WTC11 (cell line): ENCODE data around the gene HES5. TPM values are rescaled to one million over a fixed set of nuclear protein-coding genes. Genes with fewer than 3 reads are reported as not detected.

Experiments used
- ATAC-seq: fragments of 200-7000 bp; cut with Tn5 transposase; 2 replicates; pipeline ENCODE4 v1.10.0; 2021; ENCODE audit warnings: mild to moderate bottlenecking, moderate library complexity
- CTCF ChIA-PET: fragments of 300-600 bp; sonication (Branson Sonifier 250); formaldehyde crosslinking; loops from one replicate; lab custom pipeline; 2021; ENCODE audit warnings: antibody characterized with exemption; lab: Charles Lee
- POLR2A ChIA-PET: fragments of 350-600 bp; sonication (Branson Sonifier 250); formaldehyde crosslinking; loops from one replicate; lab custom pipeline; 2021; ENCODE audit warnings: antibody characterized with exemption; lab: Charles Lee
- DNase-seq: peaks from one replicate; pipeline ENCODE4 v3.0.0; 2021; ENCODE audit warnings: low spot score
- H3K27ac Mint-ChIP-seq: 2 replicates; pipeline ENCODE4 v1.8.0; 2021; ENCODE audit warnings: mixed read lengths
- H3K27me3 Mint-ChIP-seq: 2 replicates; pipeline ENCODE4 v1.8.0; 2021; ENCODE audit warnings: low read depth, mild to moderate bottlenecking, moderate library complexity, mixed read lengths
- H3K36me3 Mint-ChIP-seq: 2 replicates; pipeline ENCODE4 v1.8.0; 2021; ENCODE audit warnings: mixed read lengths
- H3K4me1 Mint-ChIP-seq: 2 replicates; pipeline ENCODE4 v1.8.0; 2022; ENCODE audit warnings: mixed read lengths
- H3K4me3 Mint-ChIP-seq: 2 replicates; pipeline ENCODE4 v1.8.0; 2021; ENCODE audit warnings: mild to moderate bottlenecking, moderate library complexity, mixed read lengths
- H3K9me3 Mint-ChIP-seq: 2 replicates; pipeline ENCODE4 v1.8.0; 2021; ENCODE audit warnings: mixed read lengths
- CBFB ChIP-seq: sonication (generic); formaldehyde crosslinking; IDR thresholded peaks from 2 replicates; pipeline ENCODE4 v1.8.1; 2022; ENCODE audit warnings: mild to moderate bottlenecking, low read depth, missing genetic modification reagents
- ELF4 ChIP-seq: sonication (generic); formaldehyde crosslinking; IDR thresholded peaks from 2 replicates; pipeline ENCODE4 v1.8.1; 2022; ENCODE audit warnings: low read depth, mild to moderate bottlenecking, moderate library complexity, missing genetic modification reagents
- ETV6 ChIP-seq: sonication (generic); formaldehyde crosslinking; IDR thresholded peaks from 2 replicates; pipeline ENCODE4 v1.8.1; 2022; ENCODE audit warnings: mild to moderate bottlenecking, missing genetic modification reagents
- FOXP1 ChIP-seq: sonication (generic); formaldehyde crosslinking; IDR thresholded peaks from 2 replicates; pipeline ENCODE4 v1.8.0; 2022; ENCODE audit warnings: missing genetic modification reagents, mild to moderate bottlenecking, moderate library complexity, borderline replicate concordance
- KAT7 ChIP-seq: sonication (generic); formaldehyde crosslinking; IDR thresholded peaks from 2 replicates; pipeline ENCODE4 v1.8.1; 2023; ENCODE audit warnings: missing genetic modification reagents, mild to moderate bottlenecking, borderline replicate concordance
- NFATC4 ChIP-seq: fragments of 250-450 bp; sonication (Bioruptor Pico); IDR thresholded peaks from 2 replicates; pipeline ENCODE4 v1.9.0; 2021; ENCODE audit warnings: mild to moderate bottlenecking
- NR3C1 ChIP-seq: sonication (generic); formaldehyde crosslinking; conservative IDR thresholded peaks from 2 replicates; pipeline ENCODE4 v1.8.1; 2023; ENCODE audit warnings: low read depth, mild to moderate bottlenecking, missing genetic modification reagents
- OVOL2 ChIP-seq: fragments of 250-450 bp; sonication (Bioruptor Pico); IDR thresholded peaks from 2 replicates; pipeline ENCODE4 v1.9.0; 2021; ENCODE audit warnings: mild to moderate bottlenecking, borderline replicate concordance
- SOX15 ChIP-seq: fragments of 250-450 bp; sonication (Bioruptor Pico); IDR thresholded peaks from 2 replicates; pipeline ENCODE4 v1.9.0; 2021; ENCODE audit warnings: mild to moderate bottlenecking
- ZNF219 ChIP-seq: sonication (generic); formaldehyde crosslinking; IDR thresholded peaks from 2 replicates; pipeline ENCODE4 v1.8.0; 2023; ENCODE audit warnings: missing genetic modification reagents, mild to moderate bottlenecking, borderline replicate concordance
- total RNA-seq: library from RNA; stranded (reverse); gene quantifications from 3 replicates; pipeline ENCODE4 v1.2.3, GENCODE V29; 2021
- TF ChIP-seq, protein P1 (sequence below): sonication (generic); formaldehyde crosslinking; IDR thresholded peaks from 2 replicates; pipeline ENCODE4 v1.8.0; 2022; ENCODE audit warnings: mild to moderate bottlenecking, missing genetic modification reagents
- TF ChIP-seq, protein P2 (sequence below): sonication (generic); formaldehyde crosslinking; IDR thresholded peaks from 2 replicates; pipeline ENCODE4 v1.8.1; 2023; ENCODE audit warnings: mild to moderate bottlenecking, missing genetic modification reagents
- TF ChIP-seq, protein P3 (sequence below): sonication (generic); formaldehyde crosslinking; IDR thresholded peaks from 2 replicates; pipeline ENCODE4 v1.8.1; 2023; ENCODE audit warnings: mild to moderate bottlenecking, missing genetic modification reagents, moderate library complexity
- TF ChIP-seq, protein P4 (sequence below): sonication (generic); formaldehyde crosslinking; IDR thresholded peaks from 2 replicates; pipeline ENCODE4 v1.8.1; 2022; ENCODE audit warnings: mild to moderate bottlenecking, moderate library complexity, missing genetic modification reagents
- TF ChIP-seq, protein P5 (sequence below): sonication (generic); formaldehyde crosslinking; IDR thresholded peaks from 2 replicates; pipeline ENCODE4 v1.8.1; 2022; ENCODE audit warnings: low read depth, mild to moderate bottlenecking, moderate library complexity, missing genetic modification reagents, borderline replicate concordance
- TF ChIP-seq, protein P6 (sequence below): sonication (generic); formaldehyde crosslinking; IDR thresholded peaks from 2 replicates; pipeline ENCODE4 v1.8.0; 2022; ENCODE audit warnings: missing genetic modification reagents
- TF ChIP-seq, protein P7 (sequence below): sonication (generic); formaldehyde crosslinking; IDR thresholded peaks from 2 replicates; pipeline ENCODE4 v1.8.1; 2023; ENCODE audit warnings: mild to moderate bottlenecking, missing genetic modification reagents
- TF ChIP-seq, protein P8 (sequence below): sonication (generic); formaldehyde crosslinking; conservative IDR thresholded peaks from 2 replicates; pipeline ENCODE4 v1.8.1; 2023; ENCODE audit warnings: mild to moderate bottlenecking, low read depth, missing genetic modification reagents, moderate library complexity

The HES5 gene
- total RNA-seq, 1 experiment from 2014 or later = not detected

DNA sequence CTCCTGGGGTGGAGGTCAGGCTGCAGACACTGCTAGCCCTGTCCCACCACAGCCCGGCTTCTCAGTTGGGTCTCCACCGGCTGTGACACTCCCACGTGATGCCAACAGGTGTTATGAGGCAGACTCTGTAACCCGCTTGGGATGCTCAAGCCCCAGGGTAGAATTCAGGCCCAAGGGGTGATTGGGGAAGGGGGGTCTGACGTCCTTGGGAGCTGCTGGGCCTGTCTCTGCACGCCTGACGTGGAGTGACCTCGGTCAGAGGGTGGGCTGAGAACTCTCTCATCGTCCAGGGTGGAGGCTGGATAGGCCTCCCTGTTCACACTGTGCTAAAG, 7.7 kb upstream of the HES5 start:
- ChIA-PET CTCF (interaction anchor here (0.5 kb wide), 1 partner anchor 229 kb away, joined by 3 read pairs; no protein-coding TSS in a partner anchor), POLR2A (no interaction called here)
- Mint-ChIP-seq H3K9me3 (no peaks in the 10 kb centered on the region), H3K36me3 (no peaks in the 10 kb centered on the region), H3K27me3 (peaks cover 58% of the 10 kb centered on the region), H3K4me1 (peaks cover 9% of the 10 kb centered on the region), H3K4me3 (no peak overlapping the region), H3K27ac (no peak overlapping the region)
- DNase-seq (no peak), ATAC-seq (no peak)
- no peak for TF ChIP-seq NR3C1 (CRISPR knock-in tag)
- TF ChIP-seq NFATC4 = no peak
- TF ChIP-seq, protein P1, sequence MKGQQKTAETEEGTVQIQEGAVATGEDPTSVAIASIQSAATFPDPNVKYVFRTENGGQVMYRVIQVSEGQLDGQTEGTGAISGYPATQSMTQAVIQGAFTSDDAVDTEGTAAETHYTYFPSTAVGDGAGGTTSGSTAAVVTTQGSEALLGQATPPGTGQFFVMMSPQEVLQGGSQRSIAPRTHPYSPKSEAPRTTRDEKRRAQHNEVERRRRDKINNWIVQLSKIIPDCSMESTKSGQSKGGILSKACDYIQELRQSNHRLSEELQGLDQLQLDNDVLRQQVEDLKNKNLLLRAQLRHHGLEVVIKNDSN (CRISPR knock-in tag) = no peak
- TF ChIP-seq, protein P2, sequence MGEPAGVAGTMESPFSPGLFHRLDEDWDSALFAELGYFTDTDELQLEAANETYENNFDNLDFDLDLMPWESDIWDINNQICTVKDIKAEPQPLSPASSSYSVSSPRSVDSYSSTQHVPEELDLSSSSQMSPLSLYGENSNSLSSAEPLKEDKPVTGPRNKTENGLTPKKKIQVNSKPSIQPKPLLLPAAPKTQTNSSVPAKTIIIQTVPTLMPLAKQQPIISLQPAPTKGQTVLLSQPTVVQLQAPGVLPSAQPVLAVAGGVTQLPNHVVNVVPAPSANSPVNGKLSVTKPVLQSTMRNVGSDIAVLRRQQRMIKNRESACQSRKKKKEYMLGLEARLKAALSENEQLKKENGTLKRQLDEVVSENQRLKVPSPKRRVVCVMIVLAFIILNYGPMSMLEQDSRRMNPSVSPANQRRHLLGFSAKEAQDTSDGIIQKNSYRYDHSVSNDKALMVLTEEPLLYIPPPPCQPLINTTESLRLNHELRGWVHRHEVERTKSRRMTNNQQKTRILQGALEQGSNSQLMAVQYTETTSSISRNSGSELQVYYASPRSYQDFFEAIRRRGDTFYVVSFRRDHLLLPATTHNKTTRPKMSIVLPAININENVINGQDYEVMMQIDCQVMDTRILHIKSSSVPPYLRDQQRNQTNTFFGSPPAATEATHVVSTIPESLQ = no peak
- TF ChIP-seq ETV6 (CRISPR knock-in tag) = no peak
- TF ChIP-seq, protein P3, sequence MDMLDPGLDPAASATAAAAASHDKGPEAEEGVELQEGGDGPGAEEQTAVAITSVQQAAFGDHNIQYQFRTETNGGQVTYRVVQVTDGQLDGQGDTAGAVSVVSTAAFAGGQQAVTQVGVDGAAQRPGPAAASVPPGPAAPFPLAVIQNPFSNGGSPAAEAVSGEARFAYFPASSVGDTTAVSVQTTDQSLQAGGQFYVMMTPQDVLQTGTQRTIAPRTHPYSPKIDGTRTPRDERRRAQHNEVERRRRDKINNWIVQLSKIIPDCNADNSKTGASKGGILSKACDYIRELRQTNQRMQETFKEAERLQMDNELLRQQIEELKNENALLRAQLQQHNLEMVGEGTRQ (CRISPR knock-in tag) = no peak
- TF ChIP-seq, protein P4, sequence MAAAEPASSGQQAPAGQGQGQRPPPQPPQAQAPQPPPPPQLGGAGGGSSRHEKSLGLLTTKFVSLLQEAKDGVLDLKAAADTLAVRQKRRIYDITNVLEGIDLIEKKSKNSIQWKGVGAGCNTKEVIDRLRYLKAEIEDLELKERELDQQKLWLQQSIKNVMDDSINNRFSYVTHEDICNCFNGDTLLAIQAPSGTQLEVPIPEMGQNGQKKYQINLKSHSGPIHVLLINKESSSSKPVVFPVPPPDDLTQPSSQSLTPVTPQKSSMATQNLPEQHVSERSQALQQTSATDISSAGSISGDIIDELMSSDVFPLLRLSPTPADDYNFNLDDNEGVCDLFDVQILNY (CRISPR knock-in tag) = no peak
- TF ChIP-seq, protein P5, sequence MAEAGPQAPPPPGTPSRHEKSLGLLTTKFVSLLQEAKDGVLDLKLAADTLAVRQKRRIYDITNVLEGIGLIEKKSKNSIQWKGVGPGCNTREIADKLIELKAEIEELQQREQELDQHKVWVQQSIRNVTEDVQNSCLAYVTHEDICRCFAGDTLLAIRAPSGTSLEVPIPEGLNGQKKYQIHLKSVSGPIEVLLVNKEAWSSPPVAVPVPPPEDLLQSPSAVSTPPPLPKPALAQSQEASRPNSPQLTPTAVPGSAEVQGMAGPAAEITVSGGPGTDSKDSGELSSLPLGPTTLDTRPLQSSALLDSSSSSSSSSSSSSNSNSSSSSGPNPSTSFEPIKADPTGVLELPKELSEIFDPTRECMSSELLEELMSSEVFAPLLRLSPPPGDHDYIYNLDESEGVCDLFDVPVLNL (CRISPR knock-in tag) = no peak
- TF ChIP-seq ELF4 (CRISPR knock-in tag) = no peak
- TF ChIP-seq, protein P6, sequence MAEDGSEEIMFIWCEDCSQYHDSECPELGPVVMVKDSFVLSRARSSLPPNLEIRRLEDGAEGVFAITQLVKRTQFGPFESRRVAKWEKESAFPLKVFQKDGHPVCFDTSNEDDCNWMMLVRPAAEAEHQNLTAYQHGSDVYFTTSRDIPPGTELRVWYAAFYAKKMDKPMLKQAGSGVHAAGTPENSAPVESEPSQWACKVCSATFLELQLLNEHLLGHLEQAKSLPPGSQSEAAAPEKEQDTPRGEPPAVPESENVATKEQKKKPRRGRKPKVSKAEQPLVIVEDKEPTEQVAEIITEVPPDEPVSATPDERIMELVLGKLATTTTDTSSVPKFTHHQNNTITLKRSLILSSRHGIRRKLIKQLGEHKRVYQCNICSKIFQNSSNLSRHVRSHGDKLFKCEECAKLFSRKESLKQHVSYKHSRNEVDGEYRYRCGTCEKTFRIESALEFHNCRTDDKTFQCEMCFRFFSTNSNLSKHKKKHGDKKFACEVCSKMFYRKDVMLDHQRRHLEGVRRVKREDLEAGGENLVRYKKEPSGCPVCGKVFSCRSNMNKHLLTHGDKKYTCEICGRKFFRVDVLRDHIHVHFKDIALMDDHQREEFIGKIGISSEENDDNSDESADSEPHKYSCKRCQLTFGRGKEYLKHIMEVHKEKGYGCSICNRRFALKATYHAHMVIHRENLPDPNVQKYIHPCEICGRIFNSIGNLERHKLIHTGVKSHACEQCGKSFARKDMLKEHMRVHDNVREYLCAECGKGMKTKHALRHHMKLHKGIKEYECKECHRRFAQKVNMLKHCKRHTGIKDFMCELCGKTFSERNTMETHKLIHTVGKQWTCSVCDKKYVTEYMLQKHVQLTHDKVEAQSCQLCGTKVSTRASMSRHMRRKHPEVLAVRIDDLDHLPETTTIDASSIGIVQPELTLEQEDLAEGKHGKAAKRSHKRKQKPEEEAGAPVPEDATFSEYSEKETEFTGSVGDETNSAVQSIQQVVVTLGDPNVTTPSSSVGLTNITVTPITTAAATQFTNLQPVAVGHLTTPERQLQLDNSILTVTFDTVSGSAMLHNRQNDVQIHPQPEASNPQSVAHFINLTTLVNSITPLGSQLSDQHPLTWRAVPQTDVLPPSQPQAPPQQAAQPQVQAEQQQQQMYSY (CRISPR knock-in tag) = no peak
- TF ChIP-seq ZNF219 = no peak
- no peak for TF ChIP-seq SOX15 (CRISPR knock-in tag)
- TF ChIP-seq OVOL2 (CRISPR knock-in tag) = no peak
- no peak for TF ChIP-seq CBFB
- TF ChIP-seq FOXP1 = no peak
- TF ChIP-seq, protein P7, sequence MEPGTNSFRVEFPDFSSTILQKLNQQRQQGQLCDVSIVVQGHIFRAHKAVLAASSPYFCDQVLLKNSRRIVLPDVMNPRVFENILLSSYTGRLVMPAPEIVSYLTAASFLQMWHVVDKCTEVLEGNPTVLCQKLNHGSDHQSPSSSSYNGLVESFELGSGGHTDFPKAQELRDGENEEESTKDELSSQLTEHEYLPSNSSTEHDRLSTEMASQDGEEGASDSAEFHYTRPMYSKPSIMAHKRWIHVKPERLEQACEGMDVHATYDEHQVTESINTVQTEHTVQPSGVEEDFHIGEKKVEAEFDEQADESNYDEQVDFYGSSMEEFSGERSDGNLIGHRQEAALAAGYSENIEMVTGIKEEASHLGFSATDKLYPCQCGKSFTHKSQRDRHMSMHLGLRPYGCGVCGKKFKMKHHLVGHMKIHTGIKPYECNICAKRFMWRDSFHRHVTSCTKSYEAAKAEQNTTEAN (CRISPR knock-in tag) = no peak
- TF ChIP-seq KAT7 (CRISPR knock-in tag) = no peak
- TF ChIP-seq, protein P8, sequence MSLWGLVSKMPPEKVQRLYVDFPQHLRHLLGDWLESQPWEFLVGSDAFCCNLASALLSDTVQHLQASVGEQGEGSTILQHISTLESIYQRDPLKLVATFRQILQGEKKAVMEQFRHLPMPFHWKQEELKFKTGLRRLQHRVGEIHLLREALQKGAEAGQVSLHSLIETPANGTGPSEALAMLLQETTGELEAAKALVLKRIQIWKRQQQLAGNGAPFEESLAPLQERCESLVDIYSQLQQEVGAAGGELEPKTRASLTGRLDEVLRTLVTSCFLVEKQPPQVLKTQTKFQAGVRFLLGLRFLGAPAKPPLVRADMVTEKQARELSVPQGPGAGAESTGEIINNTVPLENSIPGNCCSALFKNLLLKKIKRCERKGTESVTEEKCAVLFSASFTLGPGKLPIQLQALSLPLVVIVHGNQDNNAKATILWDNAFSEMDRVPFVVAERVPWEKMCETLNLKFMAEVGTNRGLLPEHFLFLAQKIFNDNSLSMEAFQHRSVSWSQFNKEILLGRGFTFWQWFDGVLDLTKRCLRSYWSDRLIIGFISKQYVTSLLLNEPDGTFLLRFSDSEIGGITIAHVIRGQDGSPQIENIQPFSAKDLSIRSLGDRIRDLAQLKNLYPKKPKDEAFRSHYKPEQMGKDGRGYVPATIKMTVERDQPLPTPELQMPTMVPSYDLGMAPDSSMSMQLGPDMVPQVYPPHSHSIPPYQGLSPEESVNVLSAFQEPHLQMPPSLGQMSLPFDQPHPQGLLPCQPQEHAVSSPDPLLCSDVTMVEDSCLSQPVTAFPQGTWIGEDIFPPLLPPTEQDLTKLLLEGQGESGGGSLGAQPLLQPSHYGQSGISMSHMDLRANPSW (CRISPR knock-in tag) = no peak
